Stimulated activated CD8-positive, alpha-beta memory T cell treated with anti-CD3 and anti-CD28 coated beads, Interleukin-15, amount 100 ng/mL, for 24 hours (primary cell): ENCODE measurements around the gene CXorf51B.
"Not testable (repeated sequence)": the region's sequence is repeated elsewhere in the genome, so short reads cannot be mapped to it uniquely, and the experiment has no call there.

ENCODE experiments used
- DNase-seq: peaks from one replicate; pipeline ENCODE4 v3.0.0-alpha.2; 2020; ENCODE audit warnings: low read depth

The CXorf51B gene

DNA sequence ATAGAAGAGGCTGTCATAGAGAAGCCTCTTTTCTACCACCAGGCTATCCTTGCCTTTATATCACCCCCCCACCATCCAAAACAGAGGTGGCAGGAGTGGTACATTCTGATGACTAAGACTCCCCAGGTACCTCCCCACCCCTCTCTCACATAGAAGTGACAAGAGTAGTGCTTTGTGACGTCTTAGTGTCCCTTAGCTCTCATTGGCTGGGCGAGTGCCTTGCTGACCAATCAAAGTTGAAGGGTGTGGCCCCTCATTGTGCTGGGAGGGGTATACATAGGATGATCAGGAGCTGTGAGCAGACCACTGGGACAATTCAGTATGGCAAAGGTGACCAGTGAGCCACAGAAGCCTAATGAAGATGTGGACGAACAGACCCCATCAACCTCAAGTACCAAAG is at the start of gene CXorf51B:
TSS of gene CXorf51B (plus strand) at position 301 of the 400 bp plus-strand sequence. CDS start at position 322, 21 bp downstream.
- DNase-seq = not testable (repeated sequence)

DNA sequence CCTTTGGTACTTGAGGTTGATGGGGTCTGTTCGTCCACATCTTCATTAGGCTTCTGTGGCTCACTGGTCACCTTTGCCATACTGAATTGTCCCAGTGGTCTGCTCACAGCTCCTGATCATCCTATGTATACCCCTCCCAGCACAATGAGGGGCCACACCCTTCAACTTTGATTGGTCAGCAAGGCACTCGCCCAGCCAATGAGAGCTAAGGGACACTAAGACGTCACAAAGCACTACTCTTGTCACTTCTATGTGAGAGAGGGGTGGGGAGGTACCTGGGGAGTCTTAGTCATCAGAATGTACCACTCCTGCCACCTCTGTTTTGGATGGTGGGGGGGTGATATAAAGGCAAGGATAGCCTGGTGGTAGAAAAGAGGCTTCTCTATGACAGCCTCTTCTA is 5.1 kb downstream of the CXorf51B start, which contains the start of gene CXorf51A:
TSS of gene CXorf51A (minus strand) at position 101 of the 400 bp plus-strand sequence. CDS start at position 80, 21 bp downstream.
- DNase-seq = not testable (repeated sequence)

- DNase-seq = no peak
These were observed 22.4 kb downstream of the CXorf51B start for GRCh38 chrX:146831994-146832393.

DNA sequence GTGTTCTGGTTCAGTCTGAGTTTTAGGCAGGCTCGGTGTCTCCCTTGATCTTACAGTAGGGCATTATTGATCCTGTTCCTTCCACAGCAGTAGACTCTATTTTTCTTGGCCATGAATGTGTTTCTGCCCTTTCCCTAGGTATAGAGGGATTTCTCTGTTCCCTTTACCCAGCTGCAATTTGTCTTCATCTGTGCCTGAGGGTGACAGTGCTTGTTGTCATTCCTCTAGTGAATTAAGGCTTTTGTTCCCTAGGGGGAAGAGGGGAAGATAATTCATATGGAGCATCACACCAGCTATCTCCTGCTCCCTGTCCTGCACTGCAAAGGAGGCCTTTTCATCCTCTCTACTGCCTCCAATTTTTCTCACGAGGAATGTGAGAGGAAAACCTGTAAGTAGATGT is 44.7 kb downstream of the CXorf51B start:
- DNase-seq = no peak
